HUDEP-2 (cell line): Measurements from ENCODE around the gene IQGAP2.
"Not testable (repeated sequence)": the region's sequence is repeated elsewhere in the genome, so short reads cannot be mapped to it uniquely, and the experiment has no call there.

Source experiments
- DNase-seq, 76 experiments: peaks; one replicate each; lab custom pipeline; 2025; ENCODE audit not compliant: unreplicated experiment in 76 of 76; lab: John Stamatoyannopoulos, UW

Gene IQGAP2

GRCh38 chr5:76677849-76678472, 274.9 kb downstream of the IQGAP2 start:
- no peak for DNase-seq

GRCh38 chr5:76679231-76679630, 276.1 kb downstream of the IQGAP2 start:
- no peak for DNase-seq

- not testable (repeated sequence) for DNase-seq
Measured at GRCh38 chr5:76680826-76681225, 277.7 kb downstream of the IQGAP2 start.

GRCh38 chr5:76681287-76681686, 278.2 kb downstream of the IQGAP2 start:
- no peak for DNase-seq

- no peak for DNase-seq
Measured at GRCh38 chr5:76682387-76682786, 279.3 kb downstream of the IQGAP2 start.

GRCh38 chr5:76683816-76684731, 281.0 kb downstream of the IQGAP2 start:
- DNase-seq, result no peak

- peak in 16 of 76 experiments; percentile 4 to 47 (median 19) for DNase-seq
Measured at GRCh38 chr5:76684756-76685519, 281.9 kb downstream of the IQGAP2 start.

GRCh38 chr5:76685704-76686103, 282.6 kb downstream of the IQGAP2 start:
- no peak for DNase-seq

- no peak for DNase-seq
Measured at GRCh38 chr5:76688212-76688611, 285.1 kb downstream of the IQGAP2 start.

- DNase-seq, result no peak
Measured at GRCh38 chr5:76688836-76689235, 285.8 kb downstream of the IQGAP2 start.

- DNase-seq, result no peak
Measured at GRCh38 chr5:76689321-76690036, 286.4 kb downstream of the IQGAP2 start.

- no peak for DNase-seq
Measured at GRCh38 chr5:76690037-76690679, 287.1 kb downstream of the IQGAP2 start.

GRCh38 chr5:76690704-76691466, 287.8 kb downstream of the IQGAP2 start:
- DNase-seq, result no peak

- DNase-seq, result no peak
Measured at GRCh38 chr5:76691467-76692273, 288.6 kb downstream of the IQGAP2 start.

GRCh38 chr5:76692274-76692540, 289.1 kb downstream of the IQGAP2 start:
- no peak for DNase-seq

- no peak for DNase-seq
Measured at GRCh38 chr5:76692651-76693050, 289.6 kb downstream of the IQGAP2 start.

- DNase-seq, result no peak
Measured at GRCh38 chr5:76693141-76693540, 290.1 kb downstream of the IQGAP2 start.

- no peak for DNase-seq
Measured at GRCh38 chr5:76694317-76694716, 291.2 kb downstream of the IQGAP2 start.

- no peak for DNase-seq
Measured at GRCh38 chr5:76695346-76695745, 292.3 kb downstream of the IQGAP2 start.
